GM18526 (cell line): ENCODE measurements around the gene CAMK2D.

Source experiments
- POLR2A ChIP-seq: IDR thresholded peaks from 3 replicates; pipeline ENCODE4 v1.6.1; 2011; ENCODE audit not compliant: insufficient read length; ENCODE audit errors: extremely low read depth

Gene CAMK2D

GRCh38 chr4:113761620-113762185 is at the start of gene CAMK2D:
CAMK2D (minus strand) TSS chr4:113761738; CDS start chr4:113761068, 670 bp downstream.
- TF ChIP-seq POLR2A: no peak

GRCh38 chr4:113810906-113811305 is 49.4 kb upstream of the CAMK2D start:
- TF ChIP-seq POLR2A: no peak

GRCh38 chr4:113809311-113809710 is 47.8 kb upstream of the CAMK2D start:
- TF ChIP-seq POLR2A: no peak

GRCh38 chr4:113806850-113807249 is 45.3 kb upstream of the CAMK2D start:
- no peak for TF ChIP-seq POLR2A

- no peak for TF ChIP-seq POLR2A
Measured at GRCh38 chr4:113801882-113802281, 40.3 kb upstream of the CAMK2D start.

GRCh38 chr4:113790478-113790877 is 28.9 kb upstream of the CAMK2D start:
- no peak for TF ChIP-seq POLR2A

- TF ChIP-seq POLR2A: no peak
Measured at GRCh38 chr4:113788888-113789287, 27.4 kb upstream of the CAMK2D start.

- no peak for TF ChIP-seq POLR2A
Measured at GRCh38 chr4:113785781-113786180, 24.2 kb upstream of the CAMK2D start.

GRCh38 chr4:113784497-113785250 is 23.1 kb upstream of the CAMK2D start:
- no peak for TF ChIP-seq POLR2A

- no peak for TF ChIP-seq POLR2A
Measured at GRCh38 chr4:113783701-113784100, 22.2 kb upstream of the CAMK2D start.

GRCh38 chr4:113783289-113783688 is 21.8 kb upstream of the CAMK2D start:
- TF ChIP-seq POLR2A: no peak

GRCh38 chr4:113781439-113782040 is 20.0 kb upstream of the CAMK2D start:
- no peak for TF ChIP-seq POLR2A

- TF ChIP-seq POLR2A: no peak
Measured at GRCh38 chr4:113776679-113777078, 15.1 kb upstream of the CAMK2D start.

- TF ChIP-seq POLR2A: no peak
Measured at GRCh38 chr4:113776016-113776415, 14.5 kb upstream of the CAMK2D start.

- no peak for TF ChIP-seq POLR2A
Measured at GRCh38 chr4:113773756-113774155, 12.2 kb upstream of the CAMK2D start.

- no peak for TF ChIP-seq POLR2A
Measured at GRCh38 chr4:113773014-113773413, 11.5 kb upstream of the CAMK2D start.

- no peak for TF ChIP-seq POLR2A
Measured at GRCh38 chr4:113772319-113772718, 10.8 kb upstream of the CAMK2D start.

GRCh38 chr4:113769744-113770143 is 8.2 kb upstream of the CAMK2D start:
- no peak for TF ChIP-seq POLR2A
